GM12875 (cell line): Measurements from ENCODE around the gene CHRNA1.
A peak's percentile ranks its signal among the peaks of the same experiment; 100 is the strongest.

Experiments
- H3K4me3 ChIP-seq: one replicate; pipeline ENCODE4 v1.5.1; 2011; ENCODE audit warnings: low read depth, low read length, control low read depth
- CTCF ChIP-seq: IDR thresholded peaks from 2 replicates; pipeline ENCODE4 v1.5.1; 2011; ENCODE audit warnings: low read depth, mild to moderate bottlenecking, control low read depth, inconsistent platforms, low read length, moderate library complexity, borderline replicate concordance; ENCODE audit not compliant: insufficient read depth

CHRNA1 gene

GRCh38 chr2:174773215-174773614, 8.9 kb upstream of the CHRNA1 start:
- no peak overlapping the region for H3K4me3 ChIP-seq
- no peak for TF ChIP-seq CTCF

GRCh38 chr2:174772472-174772801, 8.2 kb upstream of the CHRNA1 start:
- H3K4me3 ChIP-seq = no peak overlapping the region
- TF ChIP-seq CTCF = no peak

- TF ChIP-seq CTCF = peak; percentile 67
- H3K4me3 ChIP-seq = no peak overlapping the region
Observed at GRCh38 chr2:174771631-174772471, 7.6 kb upstream of the CHRNA1 start.

- no peak overlapping the region for H3K4me3 ChIP-seq
- TF ChIP-seq CTCF = no peak
Observed at GRCh38 chr2:174771136-174771535, 6.9 kb upstream of the CHRNA1 start.

GRCh38 chr2:174768557-174768956, 4.3 kb upstream of the CHRNA1 start:
- no peak overlapping the region for H3K4me3 ChIP-seq
- TF ChIP-seq CTCF = no peak

GRCh38 chr2:174766271-174766670, 2.0 kb upstream of the CHRNA1 start:
- H3K4me3 ChIP-seq = no peak overlapping the region
- no peak for TF ChIP-seq CTCF

- no peak for TF ChIP-seq CTCF
- no peak overlapping the region for H3K4me3 ChIP-seq
Observed at GRCh38 chr2:174765576-174765975, 1.3 kb upstream of the CHRNA1 start.
